Caco-2 (cell line): ENCODE data around the gene PLA2G4C. TPM values are rescaled to one million over a fixed set of nuclear protein-coding genes. Genes with fewer than 3 reads are reported as not detected.

ENCODE experiments used
- BruUV-seq: library from RNA; stranded (reverse); fragments of 400-500 nt; replicated peaks from 2 replicates; lab custom pipeline; 2021; lab: Mats Ljungman, UMichigan
- CTCF ChIA-PET: fragments of 300-600 bp; sonication (Branson Sonifier 250); formaldehyde crosslinking; loops from one replicate; lab custom pipeline; 2022; ENCODE audit warnings: antibody characterized with exemption; lab: Charles Lee
- POLR2A ChIA-PET: fragments of 300-600 bp; sonication (Branson Sonifier 250); formaldehyde crosslinking; loops from one replicate; lab custom pipeline; 2022; ENCODE audit warnings: antibody characterized with exemption; lab: Charles Lee
- DNase-seq, 2 experiments: peaks; one replicate each; pipeline versions ENCODE4 v3.0.0 to v3.0.0-alpha.2; 2020 to 2022
- H3K27me3 ChIP-seq: replicated peaks from 2 replicates; pipeline ENCODE4 v1.6.0; 2011; ENCODE audit warnings: low read length; ENCODE audit not compliant: control insufficient read depth, insufficient read depth
- H3K36me3 ChIP-seq: 2 replicates; pipeline ENCODE4 v1.5.1; 2011; ENCODE audit warnings: low read length; ENCODE audit not compliant: control insufficient read depth, insufficient read depth
- H3K4me1 ChIP-seq: fragments of 250-450 bp; sonication (Bioruptor Pico); 2 replicates; pipeline ENCODE4 v1.5.1; 2020; ENCODE audit warnings: mild to moderate bottlenecking
- H3K4me3 ChIP-seq: 2 replicates; pipeline ENCODE4 v1.5.1; 2011; ENCODE audit warnings: low read depth, mild to moderate bottlenecking, control low read depth, low read length
- H3K9me3 ChIP-seq: fragments of 250-450 bp; sonication (Bioruptor Pico); 2 replicates; pipeline ENCODE4 v1.5.1; 2020; ENCODE audit warnings: mild to moderate bottlenecking, moderate library complexity
- H3K27ac Mint-ChIP-seq: one replicate; pipeline ENCODE4 v1.8.0; 2022; ENCODE audit warnings: mixed read lengths; ENCODE audit not compliant: unreplicated experiment
- H3K27me3 Mint-ChIP-seq: one replicate; pipeline ENCODE4 v1.8.0; 2022; ENCODE audit warnings: mixed read lengths; ENCODE audit not compliant: insufficient read depth, unreplicated experiment
- H3K36me3 Mint-ChIP-seq: one replicate; pipeline ENCODE4 v1.8.0; 2022; ENCODE audit warnings: mild to moderate bottlenecking, mixed read lengths; ENCODE audit not compliant: insufficient read depth, unreplicated experiment
- H3K4me1 Mint-ChIP-seq: one replicate; pipeline ENCODE4 v1.8.0; 2022; ENCODE audit warnings: low read depth, mixed read lengths; ENCODE audit not compliant: unreplicated experiment
- H3K4me3 Mint-ChIP-seq: one replicate; pipeline ENCODE4 v1.8.0; 2022; ENCODE audit warnings: mild to moderate bottlenecking, moderate library complexity, mixed read lengths; ENCODE audit not compliant: unreplicated experiment
- H3K9me3 Mint-ChIP-seq: one replicate; pipeline ENCODE4 v1.8.0; 2022; ENCODE audit warnings: mixed read lengths; ENCODE audit not compliant: unreplicated experiment
- CTCF ChIP-seq, 2 experiments: fragments of 200-600 bp in 1 of 2; IDR thresholded peaks; 1 replicate in 1 of 2; 2 replicates in 1 of 2; pipeline versions ENCODE4 v1.5.1 to v1.8.0; 2011 to 2022; ENCODE audit warnings: antibody characterized with exemption in 1 of 2, control low read depth in 1 of 2, inconsistent platforms in 1 of 2, low read depth in 1 of 2, low read length in 1 of 2, mild to moderate bottlenecking in 1 of 2, moderate library complexity in 1 of 2; ENCODE audit not compliant: insufficient read depth in 1 of 2, severe bottlenecking in 1 of 2, unreplicated experiment in 1 of 2
- intact Hi-C: fragments of 100-400 bp; cut with micrococcal nuclease; formaldehyde crosslinking; loops from one replicate; pipeline ENCODE4 v1.10.0; 2022; ENCODE audit not compliant: unreplicated experiment
- total RNA-seq: library from RNA; stranded (reverse); gene quantifications from 2 replicates; pipeline ENCODE4 v1.2.3, GENCODE V29; 2022

PLA2G4C gene
- total RNA-seq, 1 experiment from 2014 or later: 1.5 TPM

GRCh38 chr19:48043675-48044258 is 66.8 kb downstream of the PLA2G4C start, which contains the start of gene CABP5:
Gene CABP5, minus strand, starts transcription at chr19:48044079. Its CDS starts 157 bp downstream, at chr19:48043922.
- Mint-ChIP-seq H3K27ac (no peak within 1 kb of the TSS), H3K36me3 (no peaks in the 10 kb centered on the region), H3K4me1 (no peaks in the 10 kb centered on the region), H3K27me3 (peaks cover 32% of the 10 kb centered on the region), H3K4me3 (no peak within 1 kb of the TSS), H3K9me3 (peaks cover 9% of the 10 kb centered on the region)
- no peak for DNase-seq
- BruUV-seq: no TSS peak
- Histone ChIP-seq H3K4me3 (no peak within 1 kb of the TSS), H3K27me3 (no peaks in the 10 kb centered on the region), H3K36me3 (no peaks in the 10 kb centered on the region), H3K9me3 (no peaks in the 10 kb centered on the region), H3K4me1 (no peaks in the 10 kb centered on the region)
- ChIA-PET POLR2A (no interaction called here), CTCF (no interaction called here)
- no peak for TF ChIP-seq CTCF (IDR thresholded peaks at IDR 0.05; ENCODE audit: insufficient read depth in 1 of 2, low read depth in 1 of 2, low read length in 1 of 2, severe bottlenecking in 1 of 2, unreplicated experiment in 1 of 2)
- intact Hi-C loops: no loop called here

- ChIA-PET CTCF (no interaction called here), POLR2A (no interaction called here)
- DNase-seq: peak; percentile 7 to 39
- Mint-ChIP-seq H3K4me1 (no peaks in the 10 kb centered on the region), H3K4me3 (no peak overlapping the region), H3K27ac (no peak overlapping the region), H3K27me3 (peaks cover 27% of the 10 kb centered on the region), H3K9me3 (peaks cover 9% of the 10 kb centered on the region), H3K36me3 (no peaks in the 10 kb centered on the region)
- intact Hi-C loops: no loop called here
- Histone ChIP-seq H3K36me3 (no peaks in the 10 kb centered on the region), H3K4me3 (no peak overlapping the region), H3K9me3 (no peaks in the 10 kb centered on the region; the same call in 1 of the 2 replicates), H3K27me3 (no peaks in the 10 kb centered on the region), H3K4me1 (no peaks in the 10 kb centered on the region)
- no peak for TF ChIP-seq CTCF (IDR thresholded peaks at IDR 0.05; ENCODE audit: insufficient read depth in 1 of 2, low read depth in 1 of 2, low read length in 1 of 2, severe bottlenecking in 1 of 2, unreplicated experiment in 1 of 2)
- BruUV-seq: no TSS peak
Measured at GRCh38 chr19:48041877-48042580, 68.6 kb downstream of the PLA2G4C start.

- DNase-seq: no peak
- H3K9me3 Mint-ChIP-seq: no peaks in the 10 kb centered on the region
- Histone ChIP-seq H3K9me3 (peaks cover 6% of the 10 kb centered on the region; the same call in 1 of the 2 replicates), H3K4me1 (no peaks in the 10 kb centered on the region), H3K27me3 (no peaks in the 10 kb centered on the region; the same call in 1 of the 2 replicates), H3K36me3 (no peaks in the 10 kb centered on the region), H3K4me3 (no peak overlapping the region)
- intact Hi-C loops: no loop called here
- no peak for TF ChIP-seq CTCF (IDR thresholded peaks at IDR 0.05; ENCODE audit: insufficient read depth in 1 of 2, low read depth in 1 of 2, low read length in 1 of 2, severe bottlenecking in 1 of 2, unreplicated experiment in 1 of 2)
- H3K4me3 Mint-ChIP-seq: no peak overlapping the region
- H3K36me3 Mint-ChIP-seq: no peaks in the 10 kb centered on the region
- BruUV-seq: no TSS peak
- H3K4me1 Mint-ChIP-seq: no peaks in the 10 kb centered on the region
- peaks cover 37% of the 10 kb centered on the region for H3K27me3 Mint-ChIP-seq
- no peak overlapping the region for H3K27ac Mint-ChIP-seq
- ChIA-PET POLR2A (no interaction called here), CTCF (no interaction called here)
Measured at GRCh38 chr19:48036765-48037164, 73.9 kb downstream of the PLA2G4C start.
